Occipital lobe (tissue), 2 donors: Measurements from ENCODE around the gene GABARAP. TPM values are rescaled to one million over a fixed set of nuclear protein-coding genes. Genes with fewer than 3 reads are reported as not detected.

ENCODE experiments used
- DNase-seq: peaks from one replicate; lab custom pipeline; 2025; lab: John Stamatoyannopoulos, UW
- total RNA-seq: library from RNA; depleted of rRNA; stranded (reverse); fragments of >200 nt; gene quantifications from one replicate; pipeline ENCODE4 v1.2.3, GENCODE V29; 2014

The GABARAP gene
- total RNA-seq, 1 donor from 2014 or later = 93.3 TPM

GRCh38 chr17:7241090-7241733 is 1.0 kb downstream of the GABARAP start:
- DNase-seq = no peak

GRCh38 chr17:7240375-7240774 is 1.9 kb downstream of the GABARAP start:
- no peak for DNase-seq

GRCh38 chr17:7239091-7240027 is 2.9 kb downstream of the GABARAP start, which contains the start of gene PHF23:
PHF23 (minus strand) TSS chr17:7239457; CDS start chr17:7239279, 178 bp downstream.
- peak; percentile 99 for DNase-seq

- DNase-seq = no peak
Observed at GRCh38 chr17:7238420-7239090, 3.7 kb downstream of the GABARAP start.

DNA sequence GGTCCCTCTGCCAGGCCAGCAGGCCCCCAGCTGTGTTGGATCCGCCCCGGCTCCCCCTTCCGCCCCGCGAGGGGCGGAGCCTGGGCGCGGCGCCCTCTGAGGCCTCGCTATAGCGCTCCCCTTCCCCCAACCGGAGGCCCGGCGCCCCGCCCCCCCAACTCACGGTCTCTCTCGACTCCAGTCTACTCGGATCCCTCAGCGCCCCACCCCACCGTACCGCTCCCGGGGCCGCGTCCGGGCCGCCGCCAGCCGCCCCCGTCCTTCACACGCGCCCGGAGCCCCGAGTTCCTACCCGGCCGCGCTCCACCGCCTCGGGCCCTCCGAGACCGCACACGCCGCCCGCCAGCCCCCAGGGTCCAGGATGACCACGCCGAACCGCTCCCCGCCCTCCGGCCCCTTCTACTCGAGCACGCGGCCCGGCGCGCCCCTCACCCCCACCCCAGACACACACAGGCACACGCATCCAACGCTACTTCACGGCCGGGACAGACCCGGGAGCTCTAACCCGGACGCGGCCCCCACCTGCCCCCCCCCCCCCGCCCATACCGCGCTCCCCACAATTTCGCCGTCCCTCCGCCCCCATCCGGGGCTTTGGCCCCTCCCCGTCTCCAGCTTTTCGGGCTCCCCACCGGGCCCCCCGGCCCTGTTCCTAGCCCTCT is 4.4 kb downstream of the GABARAP start:
- DNase-seq = peak; percentile 33

- no peak for DNase-seq
Observed at GRCh38 chr17:7237266-7237760, 4.9 kb downstream of the GABARAP start.

GRCh38 chr17:7236808-7237207 is 5.4 kb downstream of the GABARAP start:
- DNase-seq = no peak

DNA sequence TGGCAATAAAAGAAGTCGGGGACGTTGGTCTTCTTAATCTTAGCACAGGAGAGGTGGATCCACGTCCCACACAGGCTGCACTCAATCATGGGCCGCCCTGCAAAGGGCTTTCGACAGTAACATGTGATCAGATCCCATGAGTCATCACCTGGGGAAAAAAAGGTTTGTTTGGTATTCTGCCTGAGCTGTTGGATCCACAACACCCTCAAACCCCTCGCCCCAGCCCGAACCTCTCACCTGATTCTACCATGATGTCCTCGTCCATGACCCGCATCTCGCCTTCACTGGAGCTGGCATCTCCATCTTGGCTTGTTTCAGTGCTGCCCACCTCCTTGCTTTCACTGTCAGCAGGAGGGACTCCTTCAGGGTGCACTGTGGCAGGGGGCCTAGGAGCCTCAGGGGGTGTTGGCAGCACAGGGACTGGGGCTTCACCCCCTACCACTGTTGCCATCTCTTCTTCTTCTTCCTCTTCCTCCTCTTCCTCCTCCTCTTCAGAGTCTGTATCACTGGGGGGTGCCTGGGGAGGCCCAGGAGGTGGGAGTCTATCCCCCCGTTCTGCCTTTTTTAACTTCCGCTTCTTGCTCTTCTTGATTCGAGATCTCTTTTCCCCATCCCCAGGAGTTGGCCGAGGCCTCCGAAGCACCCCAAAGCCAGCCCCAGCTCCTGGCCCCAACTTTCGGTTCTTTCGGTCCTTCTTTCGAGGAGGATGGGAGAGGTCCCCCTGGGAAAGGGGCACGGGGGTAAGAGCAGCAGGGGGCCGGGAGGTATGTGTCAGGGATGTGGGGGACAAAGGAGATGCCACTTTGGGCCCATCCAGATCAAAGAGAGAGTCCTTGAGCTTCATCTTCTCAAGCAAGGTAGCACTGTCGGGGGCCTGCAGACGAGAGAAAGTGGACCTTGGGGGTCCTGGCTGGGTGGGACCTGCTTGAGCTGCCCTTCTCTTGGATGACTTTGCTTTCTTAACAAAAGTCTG is 6.3 kb downstream of the GABARAP start:
- DNase-seq = no peak

- DNase-seq = peak; percentile 92
Observed at GRCh38 chr17:7234083-7234951, 7.9 kb downstream of the GABARAP start, which contains the start of gene DVL2. DVL2 (minus strand) TSS chr17:7234517; CDS start chr17:7234262, 255 bp downstream.

GRCh38 chr17:7233701-7234082 is 8.6 kb downstream of the GABARAP start:
- no peak for DNase-seq

DNA sequence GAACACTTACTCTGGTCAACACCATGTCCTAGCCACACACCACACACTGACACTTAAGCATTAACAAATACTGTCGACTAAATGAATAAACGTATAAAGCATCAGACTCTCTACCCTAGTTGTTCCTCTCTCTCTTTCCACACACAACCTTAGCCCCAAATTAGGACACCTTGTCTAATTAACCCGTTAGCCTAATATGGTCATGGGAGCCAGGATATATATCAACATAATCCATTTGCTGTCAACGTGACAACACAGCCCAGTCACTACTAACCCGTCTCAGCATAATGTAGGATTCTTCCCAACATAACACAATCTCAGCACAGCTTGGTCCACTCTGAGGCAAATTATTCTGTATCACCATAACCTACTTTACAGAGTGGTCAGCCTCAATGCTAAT is 10.1 kb downstream of the GABARAP start:
- DNase-seq = no peak

GRCh38 chr17:7229504-7229903 is 12.7 kb downstream of the GABARAP start:
- DNase-seq = no peak

DNA sequence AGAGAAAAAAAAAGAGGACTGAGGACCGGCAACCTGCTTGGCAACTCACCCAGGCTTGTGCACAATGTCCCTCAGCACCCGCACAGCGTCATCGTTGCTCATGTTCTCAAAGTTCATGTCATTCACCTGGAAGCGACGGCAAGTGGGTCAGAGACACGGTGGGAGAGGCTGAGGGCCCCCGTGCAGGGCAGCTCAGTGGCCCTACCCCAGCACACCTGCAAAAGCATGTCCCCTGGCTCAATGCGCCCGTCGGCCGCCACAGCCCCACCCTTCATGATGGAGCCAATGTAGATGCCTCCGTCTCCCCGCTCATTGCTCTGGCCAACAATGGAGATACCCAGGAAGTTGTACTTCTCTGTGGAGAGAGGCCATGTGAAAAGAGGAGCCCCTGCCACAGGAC is 13.3 kb downstream of the GABARAP start:
- DNase-seq = no peak

DNA sequence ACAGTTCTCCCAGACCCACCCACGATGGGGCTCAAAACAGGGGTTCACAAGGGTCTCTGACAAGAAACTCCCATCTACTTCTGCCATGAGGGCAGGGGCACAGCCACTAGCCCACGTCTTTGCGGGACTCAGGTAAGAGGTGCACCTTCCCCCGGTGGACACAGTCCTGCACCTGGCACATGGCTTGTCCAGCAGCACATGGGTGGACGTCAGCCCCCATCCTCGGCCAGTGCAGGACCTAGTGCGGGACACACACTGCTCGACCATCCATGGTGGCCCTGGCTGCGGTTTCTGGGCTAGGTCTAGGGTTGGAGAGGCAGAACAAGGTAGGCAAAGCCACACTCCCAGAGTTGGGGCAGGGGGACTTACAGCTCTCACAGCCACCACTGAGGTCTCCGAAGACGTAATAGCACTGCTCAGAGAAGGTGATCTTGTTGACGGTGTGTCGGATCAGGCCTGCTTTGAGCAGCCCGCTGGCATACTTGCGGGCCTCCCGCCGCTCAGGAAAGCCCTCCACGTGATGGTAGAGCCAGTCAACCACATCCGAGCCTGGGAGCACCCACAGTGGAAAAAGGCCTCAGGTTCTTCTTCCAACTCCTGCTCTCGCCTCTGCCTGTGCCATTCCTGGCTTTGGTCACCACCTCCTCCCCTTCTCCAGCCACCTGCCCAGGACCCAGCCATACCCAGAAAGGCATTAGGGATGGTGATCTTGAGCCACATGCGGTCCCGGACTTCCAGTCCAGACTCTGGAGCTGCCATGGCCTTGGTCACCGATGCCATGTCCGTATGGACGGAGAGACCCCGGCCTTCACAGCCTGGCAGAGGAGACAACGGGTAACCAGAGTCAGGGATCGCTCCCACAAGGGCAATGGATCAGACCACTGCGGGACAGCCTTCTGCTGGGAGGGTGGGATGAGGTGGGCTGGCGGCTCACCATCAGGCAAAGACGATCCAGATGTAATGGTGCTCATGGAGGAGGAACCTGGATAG is 15.2 kb downstream of the GABARAP start:
- DNase-seq = no peak

- no peak for DNase-seq
Observed at GRCh38 chr17:7225711-7226331, 16.4 kb downstream of the GABARAP start.

DNA sequence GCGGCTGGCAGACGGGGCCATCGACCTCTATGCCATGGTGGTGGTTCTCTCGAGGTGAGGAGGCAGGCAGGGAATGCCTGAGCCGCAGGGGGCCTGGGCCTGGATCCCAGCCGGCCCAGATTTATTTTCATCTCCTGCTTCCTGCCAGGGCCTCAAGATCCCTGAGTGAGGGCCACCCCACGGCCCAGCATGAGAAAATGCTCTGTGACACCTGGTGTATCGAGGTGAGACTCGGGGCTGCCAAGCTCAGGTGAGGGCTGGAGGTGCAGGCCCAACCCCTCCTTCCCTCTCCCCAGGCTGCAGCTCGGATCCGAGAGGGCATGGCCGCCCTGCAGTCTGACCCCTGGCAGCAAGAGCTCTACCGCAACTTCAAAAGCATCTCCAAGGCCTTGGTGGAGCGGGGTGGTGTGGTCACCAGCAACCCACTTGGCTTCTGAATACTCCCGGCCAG is 17.6 kb downstream of the GABARAP start:
- no peak for DNase-seq

DNA sequence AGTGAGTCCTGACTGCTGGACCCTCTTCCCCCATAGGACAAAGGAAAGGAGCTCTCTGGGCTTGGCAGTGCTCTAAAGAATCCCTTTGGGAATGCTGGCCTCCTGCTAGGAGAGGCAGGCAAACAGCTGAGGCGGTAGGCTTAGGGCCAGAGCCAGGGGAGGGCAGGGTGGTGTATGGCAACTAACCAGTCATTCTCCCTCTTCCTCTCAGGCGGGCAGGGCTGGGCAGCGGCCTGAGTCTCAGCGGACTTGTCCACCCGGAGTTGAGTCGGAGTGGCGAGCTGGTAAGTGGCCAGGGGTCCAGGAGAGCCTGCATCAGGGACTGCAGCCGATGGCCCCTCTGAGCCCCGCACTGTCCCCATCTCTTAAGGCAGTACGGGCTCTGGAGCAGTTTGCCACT is 18.1 kb downstream of the GABARAP start:
- no peak for DNase-seq
